ENCODE data around the gene MVP.
"Not testable (repeated sequence)": the region's sequence is repeated elsewhere in the genome, so short reads cannot be mapped to it uniquely, and the experiment has no call there.

Gene MVP

DNA sequence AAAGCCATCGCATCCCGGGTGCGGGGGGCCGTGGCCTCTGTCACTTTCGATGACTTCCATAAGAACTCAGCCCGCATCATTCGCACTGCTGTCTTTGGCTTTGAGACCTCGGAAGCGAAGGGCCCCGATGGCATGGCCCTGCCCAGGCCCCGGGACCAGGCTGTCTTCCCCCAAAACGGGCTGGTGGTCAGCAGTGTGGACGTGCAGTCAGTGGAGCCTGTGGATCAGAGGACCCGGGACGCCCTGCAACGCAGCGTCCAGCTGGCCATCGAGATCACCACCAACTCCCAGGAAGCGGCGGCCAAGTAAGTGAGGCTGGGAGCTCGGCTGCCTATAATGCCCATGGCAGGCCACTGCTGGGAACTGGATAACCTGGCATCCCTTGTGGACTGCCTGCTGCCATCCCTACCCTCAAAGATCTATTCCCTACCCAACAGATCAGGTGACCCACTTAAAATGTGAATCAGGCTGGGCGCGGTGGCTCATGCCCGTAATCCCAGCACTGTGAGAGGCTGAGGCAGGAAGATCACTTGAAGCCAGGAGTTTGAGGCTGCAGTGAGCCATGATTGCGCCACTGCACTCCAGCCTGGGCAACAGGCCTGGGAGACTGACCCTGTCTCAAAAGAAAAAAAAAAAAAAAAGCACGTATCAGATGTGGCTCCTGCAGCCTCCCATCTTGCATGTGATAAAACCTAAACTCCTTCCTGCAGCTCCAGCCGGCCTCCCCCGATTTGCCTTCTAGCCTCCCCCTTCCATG lies 24.5 kb downstream of the MVP start:
- FAIRE-seq: no peak

DNA sequence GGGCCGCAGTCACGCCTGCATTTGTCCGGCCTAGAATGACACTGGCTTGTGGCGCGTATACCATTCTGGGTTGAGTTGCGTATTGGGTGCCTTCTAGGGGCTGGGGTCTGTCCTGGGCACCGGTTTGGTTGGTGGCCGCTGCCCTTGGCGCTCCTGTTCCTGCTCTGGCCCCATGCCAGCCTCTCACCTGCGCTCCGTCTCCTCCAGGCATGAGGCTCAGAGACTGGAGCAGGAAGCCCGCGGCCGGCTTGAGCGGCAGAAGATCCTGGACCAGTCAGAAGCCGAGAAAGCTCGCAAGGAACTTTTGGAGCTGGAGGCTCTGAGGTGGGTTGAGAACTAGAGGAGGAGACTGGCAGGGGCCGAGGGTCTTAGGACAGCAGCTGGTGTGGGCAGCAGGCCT lies 25.4 kb downstream of the MVP start:
- FAIRE-seq: no peak

DNA sequence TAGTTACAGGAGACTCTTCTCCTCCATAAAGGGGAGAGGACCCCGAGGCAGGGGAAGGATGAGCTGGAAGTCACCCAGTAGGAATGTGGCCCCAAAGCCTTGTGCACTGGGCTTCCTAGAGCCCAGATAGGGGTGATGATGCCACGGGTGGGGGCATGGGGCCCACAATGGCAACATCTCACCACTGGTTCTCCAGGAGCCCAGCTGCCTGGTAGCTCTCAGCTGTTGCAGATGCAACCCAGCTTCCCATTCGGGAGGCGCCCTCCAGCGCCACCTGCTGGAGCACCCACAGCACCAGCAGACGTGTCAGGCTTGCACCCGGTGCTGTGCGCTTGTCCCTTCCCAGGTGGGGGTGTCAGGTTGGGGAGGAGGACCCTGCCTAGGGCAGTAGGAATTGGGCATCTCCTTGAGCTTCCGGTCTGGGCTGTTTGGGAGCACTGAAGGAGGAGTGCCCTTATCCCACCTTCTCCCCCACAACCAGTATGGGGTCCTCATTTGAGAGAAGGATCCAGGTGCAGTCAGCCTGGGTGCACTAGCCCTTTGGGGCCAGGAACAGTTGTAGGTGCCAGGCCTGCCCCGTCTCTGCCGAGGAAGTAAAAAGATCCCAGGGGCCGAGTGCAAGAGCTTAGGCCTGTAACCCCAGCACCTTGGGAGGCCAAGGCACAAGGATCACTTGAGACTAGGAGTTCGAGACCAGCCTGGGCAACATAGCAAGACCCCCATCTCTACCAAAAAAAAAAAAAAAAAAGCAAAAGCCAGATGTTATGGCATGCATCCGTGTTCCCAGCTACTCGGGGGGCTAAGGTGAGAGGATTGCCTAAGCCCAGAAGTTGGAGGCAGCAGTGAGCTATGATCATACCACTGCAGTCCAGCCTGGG lies 28.4 kb downstream of the MVP start:
- FAIRE-seq: no peak

DNA sequence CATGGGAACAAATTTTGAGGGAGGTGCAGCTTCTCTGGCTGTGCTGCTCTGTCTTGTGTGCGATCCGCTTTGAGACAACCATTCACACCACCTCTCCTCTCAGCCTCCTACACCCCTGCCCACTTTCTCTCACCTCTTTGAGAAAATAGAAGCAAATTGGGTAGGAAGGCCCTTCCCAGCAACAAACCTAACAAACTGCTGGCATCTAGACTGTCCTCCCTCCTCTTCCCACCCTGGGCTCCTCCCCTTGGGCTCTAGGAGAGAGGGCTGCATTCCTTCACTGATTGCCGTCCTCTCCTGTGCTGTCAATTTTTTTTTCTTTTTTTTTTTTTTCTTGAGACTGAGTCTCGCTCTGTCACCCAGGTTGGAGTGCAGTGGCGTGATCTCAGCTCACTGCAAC lies 29.2 kb downstream of the MVP start:
- FAIRE-seq: no peak

DNA sequence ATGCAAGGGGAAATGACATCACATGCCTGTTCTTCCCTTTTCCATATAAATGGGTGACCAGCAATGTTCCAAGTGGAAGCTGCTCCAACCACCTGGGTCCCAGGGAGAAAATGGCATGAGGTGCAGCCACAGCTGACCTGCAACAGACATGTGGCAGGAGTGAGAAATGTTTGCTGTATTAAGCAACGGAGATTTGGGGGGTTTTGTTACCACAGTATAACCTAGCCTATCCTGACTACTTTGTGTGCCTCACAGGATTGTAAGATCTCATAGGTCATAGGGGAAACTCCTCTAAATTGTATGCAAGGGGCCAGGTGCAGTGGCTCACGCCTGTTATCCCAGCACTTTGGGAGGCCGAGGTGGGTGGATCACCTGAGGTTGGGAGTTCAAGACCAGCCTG lies 30.7 kb downstream of the MVP start:
- FAIRE-seq: no peak

DNA sequence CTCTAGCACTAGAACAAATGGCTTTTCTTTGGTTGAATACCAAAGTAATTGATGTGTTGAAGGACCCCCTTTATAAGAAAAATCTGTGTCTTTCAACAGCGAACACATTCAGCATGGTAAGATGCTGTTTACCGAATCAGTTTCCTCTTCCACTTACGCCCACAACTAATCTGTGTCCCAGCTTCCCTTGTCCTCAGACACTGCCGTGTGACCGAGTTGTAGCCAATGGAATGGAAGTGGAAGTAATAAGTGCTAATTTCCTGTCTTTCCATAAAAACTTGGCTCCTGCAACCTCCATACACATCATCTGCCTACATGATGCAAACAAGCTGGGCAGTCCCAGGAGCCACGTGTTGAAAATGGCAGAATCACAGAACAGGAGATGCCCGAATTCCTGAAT lies 32.4 kb downstream of the MVP start:
- FAIRE-seq: no peak

DNA sequence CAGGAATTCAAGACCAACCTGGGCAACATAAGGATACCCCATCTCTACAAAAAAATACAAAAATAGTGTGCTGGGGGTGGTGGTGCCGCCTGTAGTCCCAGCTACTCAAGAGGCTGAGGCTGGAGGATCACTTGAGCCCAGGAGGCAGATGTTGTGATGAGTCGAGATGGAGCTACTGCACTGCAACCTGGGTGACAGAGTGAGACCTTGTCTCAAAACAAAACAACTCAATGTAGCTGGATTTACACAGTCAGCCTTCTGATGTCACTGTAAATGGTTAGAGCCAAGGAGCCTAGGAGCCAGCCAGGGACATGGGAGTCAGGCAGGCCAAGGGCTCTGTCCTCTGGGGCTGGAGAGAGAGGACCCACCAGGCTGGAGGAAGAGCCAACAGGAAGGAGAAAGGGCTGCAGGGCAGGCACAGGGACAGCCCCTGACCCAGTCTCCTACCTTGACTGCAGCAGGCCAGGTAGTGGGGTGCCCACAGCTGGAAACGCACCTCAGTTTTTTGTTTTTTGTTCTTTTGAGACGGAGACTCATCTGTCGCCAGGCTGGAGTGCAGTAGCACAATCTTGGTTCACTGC lies 34.3 kb downstream of the MVP start:
- FAIRE-seq: no peak

DNA sequence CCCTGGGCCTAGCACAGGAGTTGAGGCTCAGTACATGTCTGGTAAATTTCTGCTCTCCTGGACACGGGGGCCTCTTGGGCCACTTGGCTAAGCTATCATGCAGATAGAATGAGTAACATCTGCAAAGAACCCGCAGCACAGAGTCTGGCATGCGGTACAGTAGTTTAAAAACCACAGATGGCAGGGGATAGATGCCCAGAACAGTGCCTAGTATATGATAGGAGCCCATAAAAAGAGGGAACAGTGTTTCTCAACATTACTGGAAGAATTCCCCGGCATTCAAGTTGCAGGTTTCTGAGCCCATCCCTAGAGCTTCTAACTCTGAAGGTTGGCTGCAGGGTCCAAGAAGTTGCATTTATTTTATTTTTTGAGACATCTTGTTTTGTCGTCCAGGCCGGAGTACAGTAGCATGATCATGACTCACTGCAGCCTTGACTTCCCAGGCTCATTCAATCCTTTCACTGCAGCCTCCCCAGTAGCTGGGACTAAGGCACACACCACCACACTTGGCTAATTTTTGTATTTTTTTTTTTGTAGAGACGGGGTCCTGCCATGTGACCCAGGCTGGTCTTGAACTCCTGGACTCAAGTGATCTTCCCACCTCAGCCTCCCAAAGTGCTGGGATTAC lies 37.0 kb downstream of the MVP start:
- FAIRE-seq: no peak

DNA sequence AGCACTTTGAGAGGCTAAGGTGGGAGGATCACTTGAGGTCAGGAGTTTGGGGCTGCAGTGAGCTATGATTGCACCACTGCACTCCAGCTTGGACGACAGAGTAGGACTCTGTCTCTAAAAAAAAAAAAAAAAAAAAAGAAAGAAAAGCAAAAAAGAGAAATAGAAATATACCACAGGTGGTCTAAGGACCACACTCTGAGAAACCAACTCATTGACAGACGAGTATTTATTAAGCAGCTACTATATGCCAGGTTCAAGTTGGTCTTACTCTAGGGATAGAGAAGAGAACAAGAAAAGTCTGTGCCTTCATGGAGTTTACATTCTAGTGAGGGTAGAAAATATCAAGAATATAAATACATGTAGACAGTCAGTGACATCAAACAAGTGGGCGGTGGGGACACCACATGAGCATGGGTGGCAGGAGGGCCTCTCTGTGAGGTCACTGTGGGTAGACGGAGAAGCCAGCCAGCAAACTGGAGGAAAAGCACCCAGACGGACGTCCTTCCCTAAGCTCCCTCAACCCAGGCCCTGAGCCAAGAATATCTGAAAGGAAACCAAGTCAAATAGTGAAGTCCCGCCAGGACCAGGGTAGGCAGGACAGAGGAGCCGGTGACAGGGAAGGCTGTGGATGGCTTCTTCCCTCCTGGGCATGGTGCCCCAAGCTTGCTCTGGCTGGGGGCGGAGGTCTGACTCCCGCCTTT lies 38.0 kb downstream of the MVP start:
- FAIRE-seq: no peak

DNA sequence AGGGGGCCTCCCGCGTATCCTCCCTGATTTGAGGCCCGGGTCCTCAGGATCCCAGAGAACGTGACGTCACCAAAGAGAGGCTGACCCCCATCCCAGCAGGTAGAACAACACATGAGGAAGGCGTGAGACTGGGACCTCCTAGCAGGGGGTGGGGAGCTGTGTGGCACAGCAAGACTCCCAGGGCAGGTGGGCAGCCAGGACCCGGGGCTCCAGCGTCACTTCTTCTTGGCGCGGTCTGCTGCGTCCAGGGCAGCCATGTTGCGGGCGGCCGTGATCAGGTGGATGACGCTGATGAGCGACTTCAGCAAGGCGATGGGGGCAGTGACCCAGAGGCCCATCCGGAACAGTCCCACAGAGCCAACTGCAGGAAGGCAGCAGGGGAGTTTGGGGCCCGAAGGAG lies 38.7 kb downstream of the MVP start:
- no peak for FAIRE-seq

DNA sequence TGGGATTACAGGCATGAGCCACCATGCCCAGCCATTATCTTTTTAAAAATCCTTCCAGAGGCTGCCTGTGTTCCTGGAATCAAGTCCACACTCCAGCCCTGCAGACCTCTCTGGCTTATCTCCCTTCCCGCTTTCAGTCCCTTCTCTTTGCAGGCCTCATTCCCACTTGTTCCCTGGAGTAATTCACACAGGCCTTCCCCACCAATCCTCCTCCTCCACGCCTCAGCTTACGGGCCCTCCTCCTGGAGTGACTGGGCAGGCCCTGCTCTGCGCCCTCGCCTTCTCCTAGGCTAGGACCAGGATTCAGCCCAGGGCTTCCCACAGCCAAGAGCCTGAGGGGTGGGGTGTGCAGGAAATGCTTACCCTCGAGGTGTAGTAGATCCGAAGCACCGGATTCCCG lies 40.0 kb downstream of the MVP start:
- no peak for FAIRE-seq

DNA sequence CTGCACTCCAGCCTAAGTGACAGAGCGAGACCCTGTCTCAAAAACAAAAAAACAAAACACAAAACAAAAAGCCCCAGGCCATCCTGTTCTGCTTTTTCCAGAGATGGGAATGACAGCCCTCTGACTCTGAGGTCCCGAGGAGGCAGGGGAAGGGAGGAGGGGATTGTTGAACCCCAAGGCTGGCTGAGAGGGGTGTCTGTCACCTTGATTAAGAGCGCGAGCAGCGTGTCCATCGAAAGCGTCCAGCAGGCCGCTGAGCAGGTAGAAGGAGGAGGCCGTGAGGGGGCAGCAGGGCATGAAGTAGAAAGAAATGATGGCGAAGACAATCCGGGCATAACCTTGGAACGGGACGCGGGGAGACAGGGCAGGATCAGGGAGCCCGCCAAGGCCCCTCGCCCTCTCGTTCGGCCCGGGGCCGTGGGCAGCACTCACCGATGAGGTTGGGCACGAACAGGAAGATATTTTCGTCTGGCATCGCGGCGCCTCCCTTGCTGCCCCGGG lies 42.2 kb downstream of the MVP start:
- no peak for FAIRE-seq

DNA sequence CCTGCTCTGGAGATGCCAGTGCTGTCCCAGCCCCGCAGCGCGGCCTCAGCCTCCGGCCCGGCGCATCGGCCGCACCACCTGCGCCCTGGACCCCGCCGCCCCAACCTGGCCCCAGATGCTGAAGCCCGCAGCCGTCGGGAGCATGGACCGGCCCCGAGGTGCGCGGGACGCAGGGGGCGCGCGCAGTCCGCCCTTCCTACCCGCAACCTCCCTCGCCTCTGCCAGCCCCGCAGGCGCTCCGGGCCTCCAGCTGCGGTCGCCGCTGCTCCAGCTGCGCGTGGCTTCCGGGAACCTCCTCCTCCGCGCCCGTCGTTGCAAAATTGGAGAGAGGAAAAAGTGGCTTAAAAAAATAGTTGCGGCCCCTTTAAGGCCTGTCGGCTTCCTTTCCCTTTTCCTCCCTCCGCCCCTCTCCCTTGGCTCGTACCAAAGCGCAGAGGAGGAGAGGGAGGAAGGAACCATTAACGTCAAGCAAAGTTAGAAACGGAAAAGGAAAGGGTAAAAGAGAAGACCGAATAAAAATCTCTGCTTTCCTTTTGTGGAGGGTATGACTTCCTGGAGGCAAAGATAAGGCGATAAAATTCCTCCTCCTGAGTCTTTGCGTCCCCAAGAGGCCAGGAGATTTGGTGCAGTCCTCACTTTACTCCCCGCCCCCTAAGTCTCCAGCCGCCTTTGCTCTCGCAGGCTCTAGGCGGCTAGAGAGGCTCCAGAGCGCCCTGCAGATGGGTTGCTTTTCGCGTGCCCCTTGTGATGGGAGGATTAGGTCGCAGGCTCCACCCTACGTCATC lies 42.8 kb downstream of the MVP start, which contains the start of gene CDIPT:
CDIPT (minus strand) TSS at position 343 of the 785 bp plus-strand sequence. CDS start 369 bp downstream, outside the sequence.
- peak; percentile 83 for FAIRE-seq

DNA sequence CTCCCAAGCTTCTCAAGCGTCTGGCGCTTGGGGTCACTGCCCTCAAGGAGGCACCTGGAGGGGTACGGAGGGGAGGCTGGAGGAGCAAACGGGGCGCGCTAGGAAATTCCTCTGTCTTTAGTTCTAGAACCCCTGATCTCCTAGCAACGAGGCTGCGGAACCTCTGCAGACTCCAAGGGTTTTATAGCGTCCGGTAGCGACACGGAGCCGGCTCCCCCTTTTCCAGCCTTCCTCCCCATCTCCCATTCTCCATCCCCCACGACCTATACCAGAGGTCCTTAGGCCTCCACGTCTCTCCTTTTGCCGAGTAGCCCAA lies 43.4 kb downstream of the MVP start:
- FAIRE-seq: no peak

DNA sequence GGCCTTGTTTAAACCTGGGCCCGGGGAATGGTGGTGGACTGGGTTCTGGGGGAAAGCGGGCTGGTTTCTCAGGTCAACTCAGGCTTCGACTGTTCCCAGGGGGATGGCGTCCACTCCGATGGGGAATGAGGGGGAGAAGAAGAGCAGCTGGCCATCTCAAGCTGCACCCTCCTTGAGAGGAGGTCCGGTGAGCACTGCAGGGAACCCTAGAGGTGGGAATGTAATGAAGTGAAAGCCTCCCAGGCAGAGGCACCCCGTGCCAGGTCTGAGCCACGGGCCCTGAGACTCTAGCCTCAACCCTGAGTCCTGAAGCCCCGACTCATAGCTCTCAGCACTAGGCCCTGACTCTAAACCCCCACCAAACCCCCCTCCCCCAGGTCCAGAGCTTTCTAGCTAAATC lies 43.9 kb downstream of the MVP start:
- FAIRE-seq: no peak

DNA sequence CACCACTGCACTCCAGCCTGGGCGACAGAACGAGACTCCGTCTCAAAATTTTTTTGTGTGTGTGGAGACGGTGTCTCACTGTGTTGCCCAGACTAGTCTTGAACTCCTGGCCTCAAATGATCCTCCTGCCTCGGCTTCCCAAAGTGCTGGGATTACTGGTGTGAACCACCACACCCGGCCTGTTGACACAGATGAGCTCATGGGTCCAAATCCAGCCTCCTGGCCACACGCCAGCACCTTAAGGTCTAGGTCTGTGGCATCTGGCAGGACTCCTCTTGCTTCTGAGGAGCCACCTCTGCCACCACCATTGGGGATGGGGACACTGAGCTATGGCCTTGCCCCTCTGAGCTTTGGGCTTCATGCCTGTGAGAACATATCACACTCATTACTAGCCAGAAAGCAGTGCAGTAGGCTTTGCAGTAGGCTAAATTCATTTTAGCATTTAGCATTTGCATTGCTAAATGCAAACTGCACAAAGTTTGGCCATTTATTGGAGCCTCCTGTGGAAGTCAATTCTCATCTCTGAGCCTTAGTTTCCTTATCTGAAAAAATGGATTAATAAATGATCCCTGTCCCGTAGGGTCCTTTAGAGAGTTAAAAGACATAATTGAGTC lies 48.2 kb downstream of the MVP start:
- FAIRE-seq: no peak

DNA sequence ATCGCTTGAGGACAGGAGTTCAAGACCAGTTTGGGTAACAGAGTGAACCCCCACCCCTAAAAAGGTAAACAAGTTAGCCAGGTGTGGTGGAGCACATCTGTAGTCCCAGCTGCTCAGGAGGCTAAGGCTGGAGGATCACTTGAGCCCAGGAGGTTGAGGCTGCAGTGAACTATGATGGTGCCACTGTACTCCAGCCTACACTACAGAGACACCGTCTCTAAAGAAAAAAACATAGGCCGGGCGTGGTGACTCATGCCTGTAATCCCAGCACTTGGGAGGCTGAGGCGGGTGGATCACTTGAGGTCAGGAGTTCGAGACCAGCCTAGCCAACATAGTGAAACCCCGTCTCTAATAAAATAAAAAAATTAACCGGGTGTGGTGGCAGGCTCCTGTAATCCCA lies 48.8 kb downstream of the MVP start:
- not testable (repeated sequence) for FAIRE-seq

DNA sequence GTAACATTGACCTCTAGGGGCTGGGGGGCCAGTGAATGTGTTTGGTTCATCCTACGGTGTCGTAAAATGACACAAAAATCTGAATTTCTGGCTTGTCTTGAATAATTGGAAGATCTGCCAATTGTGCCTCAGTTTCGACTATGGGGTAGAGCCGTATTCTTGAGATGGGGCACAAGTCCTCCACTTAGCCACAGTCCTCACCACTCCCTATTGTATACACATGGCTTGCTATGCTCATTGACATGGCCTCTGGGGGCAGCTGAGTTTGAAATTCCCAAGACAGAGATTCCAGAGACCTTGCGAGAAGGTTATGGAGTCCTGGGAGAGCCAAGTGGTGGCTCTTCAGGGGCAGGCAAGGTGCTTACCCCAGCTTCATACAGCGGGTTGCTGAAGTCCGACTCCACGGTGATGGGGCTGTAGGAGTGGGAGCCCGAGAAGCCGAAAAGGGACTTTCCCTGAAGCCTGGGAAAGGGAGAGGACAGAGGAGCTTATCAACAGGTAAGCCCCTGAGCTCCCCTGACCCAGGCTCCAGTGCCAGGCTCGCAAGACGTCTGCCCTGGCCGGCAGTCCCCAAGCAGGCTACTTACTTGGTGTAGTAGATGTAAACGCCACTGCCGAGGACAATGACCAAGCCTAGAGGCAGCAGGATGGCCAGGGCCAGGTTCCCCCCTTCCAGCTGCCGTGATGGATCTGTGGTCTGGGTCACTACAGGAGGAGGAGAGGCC lies 51.7 kb downstream of the MVP start:
- FAIRE-seq: no peak

DNA sequence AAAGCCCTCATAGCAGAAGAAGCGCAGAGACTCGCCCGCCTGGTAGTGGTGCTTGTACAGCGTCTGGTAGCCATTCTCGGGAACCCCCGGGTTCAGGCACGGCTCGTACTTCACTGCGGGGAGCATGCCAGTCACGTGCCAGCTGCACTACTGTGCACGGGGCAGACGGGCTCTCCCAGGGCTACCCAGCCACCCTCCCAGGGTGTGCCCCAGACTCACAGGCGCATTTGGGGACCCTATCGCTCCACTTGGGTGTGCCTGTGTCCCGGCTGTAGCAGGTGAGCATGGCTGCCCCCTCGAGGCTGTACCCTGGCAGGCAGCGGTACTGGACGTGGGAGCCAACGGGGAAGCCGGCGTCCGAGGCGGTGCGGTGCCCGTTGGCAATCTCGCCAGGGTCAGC lies 53.1 kb downstream of the MVP start:
- FAIRE-seq: no peak

DNA sequence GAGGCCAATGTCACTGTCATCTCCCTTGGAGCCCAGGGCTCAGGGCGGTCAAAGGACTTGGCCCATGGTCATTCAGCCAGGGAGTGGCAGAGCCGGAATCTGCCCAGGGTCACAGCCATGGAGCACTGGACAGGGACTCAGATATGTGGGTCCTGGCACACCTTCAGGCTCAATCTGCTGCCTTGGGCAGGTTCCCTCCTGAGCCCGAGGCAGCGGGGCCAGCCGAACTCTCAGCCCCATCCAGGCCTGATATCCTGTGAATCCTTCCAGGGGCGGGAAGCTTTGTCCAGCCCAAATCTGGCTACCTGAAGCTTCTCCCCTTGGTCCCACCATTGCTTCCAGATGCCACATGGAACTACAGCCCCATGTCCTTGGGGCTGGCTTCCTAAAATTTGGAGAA lies 54.9 kb downstream of the MVP start:
- FAIRE-seq: no peak

DNA sequence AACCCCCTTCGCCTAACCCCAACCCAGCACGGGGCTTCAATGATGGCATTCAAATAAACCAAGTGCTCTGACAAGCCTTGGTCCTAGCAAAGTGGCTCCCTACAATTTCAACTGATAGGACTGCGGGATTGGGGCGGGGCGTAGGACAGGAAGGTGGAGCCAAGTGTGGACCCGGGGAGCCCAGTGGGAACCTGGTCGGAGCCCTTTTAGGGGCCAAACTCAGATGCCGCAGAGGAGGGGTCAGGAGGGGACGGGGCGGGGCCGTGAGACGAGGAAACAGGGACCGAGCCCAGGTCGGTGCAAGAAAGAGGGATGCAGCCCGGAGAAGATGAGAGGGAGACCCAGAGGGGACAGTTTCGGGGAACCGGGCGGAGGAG lies 55.9 kb downstream of the MVP start:
- FAIRE-seq: no peak

Measured in endometrium (tissue), 2 donors.